Neural cell (in vitro differentiated cells): Measurements from ENCODE around the gene HMCN2. TPM values are rescaled to one million over a fixed set of nuclear protein-coding genes. Genes with fewer than 3 reads are reported as not detected.

Experiments used
- H2AFZ ChIP-seq: fragments of 200-600, 300-800 bp; sonication (generic), shearing (Covaris generic); 2 replicates; pipeline ENCODE4 v1.6.0; 2014; ENCODE audit warnings: low read depth, mild to moderate bottlenecking, antibody characterized with exemption, low read length, moderate library complexity
- H3F3A ChIP-seq: fragments of 200-600 bp; shearing (Covaris generic); 2 replicates; pipeline ENCODE4 v1.6.1; 2016; ENCODE audit warnings: mild to moderate bottlenecking, moderate library complexity, mixed read lengths, antibody characterized with exemption, low read length; ENCODE audit not compliant: insufficient read depth, poor library complexity, severe bottlenecking
- H3K27ac ChIP-seq: fragments of 200-600, 300-800 bp; sonication (generic), shearing (Covaris generic); 2 replicates; pipeline ENCODE4 v1.5.1; 2014; ENCODE audit warnings: mild to moderate bottlenecking, low read length, moderate library complexity
- H3K27me3 ChIP-seq: fragments of 300-800, 200-600 bp; sonication (generic), shearing (Covaris generic); 2 replicates; pipeline ENCODE4 v1.6.0; 2014; ENCODE audit warnings: mild to moderate bottlenecking, low read depth, low read length, moderate library complexity; ENCODE audit not compliant: insufficient read depth
- H3K36me3 ChIP-seq: fragments of 300-800, 200-600 bp; sonication (generic), shearing (Covaris generic); 2 replicates; pipeline ENCODE4 v1.5.1; 2014; ENCODE audit warnings: mild to moderate bottlenecking, antibody characterized with exemption, low read length, moderate library complexity; ENCODE audit not compliant: insufficient read depth
- H3K4me2 ChIP-seq: fragments of 300-800, 200-600 bp; sonication (generic), shearing (Covaris generic); 2 replicates; pipeline ENCODE4 v1.6.0; 2014; ENCODE audit warnings: mild to moderate bottlenecking, low read length
- H3K4me3 ChIP-seq: fragments of 300-800, 200-600 bp; sonication (generic), shearing (Covaris generic); 2 replicates; pipeline ENCODE4 v1.5.1; 2014; ENCODE audit warnings: mild to moderate bottlenecking, low read length, moderate library complexity
- H3K79me2 ChIP-seq: fragments of 200-600 bp; shearing (Covaris generic); replicated peaks from 2 replicates; pipeline ENCODE4 v1.6.0; 2014; ENCODE audit warnings: mild to moderate bottlenecking, low read length, moderate library complexity; ENCODE audit not compliant: insufficient read depth
- H3K9ac ChIP-seq: fragments of 300-800, 200-600 bp; sonication (generic), shearing (Covaris generic); 2 replicates; pipeline ENCODE4 v1.6.1; 2016; ENCODE audit warnings: mild to moderate bottlenecking, low read length, mixed read lengths
- H3K9me2 ChIP-seq: fragments of 200-600 bp; shearing (Covaris generic); 2 replicates; pipeline ENCODE4 v1.6.1; 2016; ENCODE audit warnings: mild to moderate bottlenecking, low read length, mixed read lengths; ENCODE audit not compliant: insufficient read depth
- H3K9me3 ChIP-seq: fragments of 200-600, 300-800 bp; sonication (generic), shearing (Covaris generic); 2 replicates; pipeline ENCODE4 v1.6.1; 2016; ENCODE audit warnings: mild to moderate bottlenecking, mixed run types, low read length, moderate library complexity, mixed read lengths
- H4K20me1 ChIP-seq: fragments of 200-600 bp; shearing (Covaris generic); 2 replicates; pipeline ENCODE4 v1.6.1; 2016; ENCODE audit warnings: mild to moderate bottlenecking, mixed run types; ENCODE audit not compliant: insufficient read depth
- CTCF ChIP-seq: fragments of 450-650 bp; IDR thresholded peaks from 2 replicates; pipeline ENCODE4 v1.5.1; 2014; ENCODE audit warnings: antibody characterized with exemption, mild to moderate bottlenecking, moderate library complexity; ENCODE audit not compliant: poor library complexity, severe bottlenecking
- EP300 ChIP-seq: fragments of 450-650 bp; conservative IDR thresholded peaks from 2 replicates; pipeline ENCODE4 v1.6.1; 2014; ENCODE audit warnings: antibody characterized with exemption, mild to moderate bottlenecking, moderate library complexity; ENCODE audit not compliant: poor library complexity, severe bottlenecking
- EZH2 ChIP-seq: fragments of 200-600, 300-800 bp; shearing (Covaris generic), sonication (generic); IDR thresholded peaks from 2 replicates; pipeline ENCODE4 v1.6.1; 2014; ENCODE audit warnings: antibody characterized with exemption, low read length, borderline replicate concordance, mild to moderate bottlenecking; ENCODE audit not compliant: insufficient read depth, poor library complexity, severe bottlenecking
- MXI1 ChIP-seq: fragments of 450-650 bp; conservative IDR thresholded peaks from 2 replicates; pipeline ENCODE4 v1.6.1; 2014; ENCODE audit warnings: antibody characterized with exemption, mild to moderate bottlenecking; ENCODE audit not compliant: poor library complexity, severe bottlenecking
- POLR2AphosphoS5 ChIP-seq: IDR thresholded peaks from 2 replicates; pipeline ENCODE4 v1.6.1; 2012
- RAD21 ChIP-seq: fragments of 450-650 bp; conservative IDR thresholded peaks from 2 replicates; pipeline ENCODE4 v1.6.1; 2014; ENCODE audit warnings: antibody characterized with exemption, mild to moderate bottlenecking, moderate library complexity
- SMC3 ChIP-seq: fragments of 450-650 bp; conservative IDR thresholded peaks from 2 replicates; pipeline ENCODE4 v1.6.1; 2014; ENCODE audit warnings: antibody characterized with exemption, mild to moderate bottlenecking, moderate library complexity; ENCODE audit not compliant: poor library complexity
- TAF1 ChIP-seq: IDR thresholded peaks from 2 replicates; pipeline ENCODE4 v1.6.1; 2012; ENCODE audit warnings: low read depth
- polyA plus RNA-seq: library from polyadenylated mRNA; depleted of rRNA; stranded (reverse); fragments of >200 nt; gene quantifications from 2 replicates; pipeline ENCODE4 v1.2.3, GENCODE V29; 2014
- TF ChIP-seq, protein P1 (sequence below): IDR thresholded peaks from 2 replicates; pipeline ENCODE4 v1.6.1; 2012; ENCODE audit warnings: borderline replicate concordance

The HMCN2 gene
- polyA plus RNA-seq, 1 donor from 2014 or later = 1.7 TPM

- Histone ChIP-seq H4K20me1 (no peaks in the 10 kb centered on the region), H3K79me2 (no peaks in the 10 kb centered on the region), H3K9me2 (no peaks in the 10 kb centered on the region), H3K36me3 (no peaks in the 10 kb centered on the region), H3K9me3 (no peaks in the 10 kb centered on the region), H3K27ac (no peak overlapping the region), H3K9ac (no peak overlapping the region), H3K4me2 (no peak overlapping the region), H3K27me3 (peaks cover under 1% of the 10 kb centered on the region), H2AFZ (no peak overlapping the region), H3F3A (no peaks in the 10 kb centered on the region), H3K4me3 (no peak overlapping the region)
- TF ChIP-seq EP300 (no peak), SMC3 (no peak), POLR2AphosphoS5 (no peak), TAF1 (no peak), MXI1 (no peak), RAD21 (no peak), EZH2 (no peak)
These were observed 161.3 kb downstream of the HMCN2 start for GRCh38 chr9:130426883-130427282.

GRCh38 chr9:130427326-130427725 lies 161.8 kb downstream of the HMCN2 start:
- Histone ChIP-seq H3K27ac (no peak overlapping the region), H2AFZ (no peak overlapping the region)

More at GRCh38 chr9:130427326-130427725, 161.8 kb downstream of the HMCN2 start:
- H3K79me2 ChIP-seq = no peaks in the 10 kb centered on the region
- no peak overlapping the region for H3K4me3 ChIP-seq
- TF ChIP-seq TAF1 = no peak
- no peak for TF ChIP-seq EZH2
- no peak for TF ChIP-seq SMC3
- TF ChIP-seq EP300 = no peak
- no peak for TF ChIP-seq RAD21
- no peak for TF ChIP-seq MXI1
- no peak for TF ChIP-seq CTCF
- TF ChIP-seq, protein P1, sequence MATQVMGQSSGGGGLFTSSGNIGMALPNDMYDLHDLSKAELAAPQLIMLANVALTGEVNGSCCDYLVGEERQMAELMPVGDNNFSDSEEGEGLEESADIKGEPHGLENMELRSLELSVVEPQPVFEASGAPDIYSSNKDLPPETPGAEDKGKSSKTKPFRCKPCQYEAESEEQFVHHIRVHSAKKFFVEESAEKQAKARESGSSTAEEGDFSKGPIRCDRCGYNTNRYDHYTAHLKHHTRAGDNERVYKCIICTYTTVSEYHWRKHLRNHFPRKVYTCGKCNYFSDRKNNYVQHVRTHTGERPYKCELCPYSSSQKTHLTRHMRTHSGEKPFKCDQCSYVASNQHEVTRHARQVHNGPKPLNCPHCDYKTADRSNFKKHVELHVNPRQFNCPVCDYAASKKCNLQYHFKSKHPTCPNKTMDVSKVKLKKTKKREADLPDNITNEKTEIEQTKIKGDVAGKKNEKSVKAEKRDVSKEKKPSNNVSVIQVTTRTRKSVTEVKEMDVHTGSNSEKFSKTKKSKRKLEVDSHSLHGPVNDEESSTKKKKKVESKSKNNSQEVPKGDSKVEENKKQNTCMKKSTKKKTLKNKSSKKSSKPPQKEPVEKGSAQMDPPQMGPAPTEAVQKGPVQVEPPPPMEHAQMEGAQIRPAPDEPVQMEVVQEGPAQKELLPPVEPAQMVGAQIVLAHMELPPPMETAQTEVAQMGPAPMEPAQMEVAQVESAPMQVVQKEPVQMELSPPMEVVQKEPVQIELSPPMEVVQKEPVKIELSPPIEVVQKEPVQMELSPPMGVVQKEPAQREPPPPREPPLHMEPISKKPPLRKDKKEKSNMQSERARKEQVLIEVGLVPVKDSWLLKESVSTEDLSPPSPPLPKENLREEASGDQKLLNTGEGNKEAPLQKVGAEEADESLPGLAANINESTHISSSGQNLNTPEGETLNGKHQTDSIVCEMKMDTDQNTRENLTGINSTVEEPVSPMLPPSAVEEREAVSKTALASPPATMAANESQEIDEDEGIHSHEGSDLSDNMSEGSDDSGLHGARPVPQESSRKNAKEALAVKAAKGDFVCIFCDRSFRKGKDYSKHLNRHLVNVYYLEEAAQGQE = no peak
- TF ChIP-seq POLR2AphosphoS5 = no peak
- H3K9me3 ChIP-seq = no peaks in the 10 kb centered on the region
- H3K9ac ChIP-seq = no peak overlapping the region
- no peaks in the 10 kb centered on the region for H3K9me2 ChIP-seq
- peaks cover 5% of the 10 kb centered on the region for H3K27me3 ChIP-seq
- no peaks in the 10 kb centered on the region for H3K36me3 ChIP-seq
- H4K20me1 ChIP-seq = no peaks in the 10 kb centered on the region
- no peak overlapping the region for H3K4me2 ChIP-seq
- no peaks in the 10 kb centered on the region for H3F3A ChIP-seq
